KG1 (cell line): ENCODE measurements around the gene CBX4.

Experiments used
- DNase-seq: peaks from one replicate; lab custom pipeline; 2025; lab: John Stamatoyannopoulos, UW

CBX4 gene

GRCh38 chr17:79811868-79812352, 27.3 kb downstream of the CBX4 start:
- DNase-seq: no peak

DNA sequence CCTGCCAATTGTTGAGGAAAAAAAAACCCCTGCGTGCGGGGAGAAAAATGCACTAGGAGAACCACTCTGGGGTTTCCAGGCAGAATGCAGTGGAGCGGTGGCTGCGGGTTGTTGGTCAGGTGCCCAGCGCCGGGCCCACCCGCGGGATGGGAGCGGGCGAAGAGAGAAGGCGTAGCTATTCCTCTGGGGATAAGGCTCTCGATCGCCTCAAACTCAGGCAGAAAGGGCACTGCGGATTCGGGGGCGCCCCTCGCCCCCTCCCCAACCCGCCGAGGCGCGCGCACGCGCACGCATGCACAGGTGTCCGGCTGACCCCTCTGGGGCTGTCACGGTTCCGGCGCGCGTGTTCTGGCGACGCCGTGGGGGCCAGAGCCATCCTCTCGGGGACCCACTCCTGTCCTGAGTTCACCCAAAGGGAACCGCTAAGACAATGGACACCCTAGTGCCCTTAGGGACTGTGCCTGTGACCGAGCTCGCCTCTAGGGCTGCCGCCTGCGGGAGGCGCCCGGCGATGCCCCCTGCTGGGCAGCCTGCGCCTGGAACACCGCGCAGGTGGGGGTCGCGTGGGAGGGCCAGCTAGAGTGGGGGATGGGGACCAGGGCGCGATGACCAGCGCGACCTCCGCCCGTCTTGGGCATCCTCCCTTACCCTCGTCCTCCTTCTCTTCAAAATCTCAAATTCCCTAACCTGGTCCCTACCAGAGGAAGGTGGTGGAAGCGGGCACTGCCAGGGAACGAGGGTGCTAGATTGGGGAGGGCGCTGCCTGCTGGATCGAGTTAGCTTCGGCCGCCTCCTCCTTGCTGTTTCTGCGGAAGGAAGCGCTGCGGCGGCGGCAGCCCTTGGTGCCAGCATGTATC, 28.0 kb downstream of the CBX4 start:
- no peak for DNase-seq

- no peak for DNase-seq
Observed at GRCh38 chr17:79810130-79811010, 28.9 kb downstream of the CBX4 start.

- DNase-seq: no peak
Observed at GRCh38 chr17:79809530-79810129, 29.6 kb downstream of the CBX4 start.

DNA sequence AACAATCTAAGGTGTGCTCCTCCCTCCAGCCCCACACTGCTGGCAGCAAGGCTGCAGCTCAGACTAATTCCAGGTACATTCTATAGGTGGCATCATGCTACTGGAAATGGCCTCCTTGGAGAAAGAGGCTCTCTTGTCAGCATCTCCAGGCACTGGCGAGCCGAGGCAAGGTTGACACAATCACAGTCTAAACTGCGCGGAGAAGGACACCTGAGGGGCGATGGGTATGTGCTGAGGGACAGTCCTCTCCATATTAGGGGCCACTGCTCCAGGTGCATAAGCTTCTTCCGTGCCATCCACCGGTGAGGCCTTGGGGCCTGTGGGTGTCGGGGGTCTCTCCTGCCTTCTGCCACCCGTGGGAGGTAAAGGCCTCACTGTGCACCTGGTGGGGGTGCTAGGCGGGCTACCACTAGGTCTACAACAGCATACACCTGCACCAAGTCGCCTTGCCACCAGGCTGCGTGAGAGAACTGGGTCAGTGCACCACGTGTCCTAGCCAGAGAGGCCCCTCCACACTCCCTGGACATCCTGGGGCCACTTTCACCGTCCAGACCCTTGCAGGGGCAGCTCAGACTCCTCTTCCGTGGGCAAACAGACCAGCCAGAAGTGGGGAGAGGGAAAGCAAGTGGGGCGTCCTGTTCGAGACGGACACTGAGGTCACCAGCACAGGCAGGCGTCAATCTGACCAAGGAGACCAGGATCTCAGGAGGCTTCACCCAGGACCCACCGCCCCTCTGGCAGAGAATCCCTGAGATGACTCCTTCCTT, 30.3 kb downstream of the CBX4 start:
- DNase-seq: peak; percentile 35

DNA sequence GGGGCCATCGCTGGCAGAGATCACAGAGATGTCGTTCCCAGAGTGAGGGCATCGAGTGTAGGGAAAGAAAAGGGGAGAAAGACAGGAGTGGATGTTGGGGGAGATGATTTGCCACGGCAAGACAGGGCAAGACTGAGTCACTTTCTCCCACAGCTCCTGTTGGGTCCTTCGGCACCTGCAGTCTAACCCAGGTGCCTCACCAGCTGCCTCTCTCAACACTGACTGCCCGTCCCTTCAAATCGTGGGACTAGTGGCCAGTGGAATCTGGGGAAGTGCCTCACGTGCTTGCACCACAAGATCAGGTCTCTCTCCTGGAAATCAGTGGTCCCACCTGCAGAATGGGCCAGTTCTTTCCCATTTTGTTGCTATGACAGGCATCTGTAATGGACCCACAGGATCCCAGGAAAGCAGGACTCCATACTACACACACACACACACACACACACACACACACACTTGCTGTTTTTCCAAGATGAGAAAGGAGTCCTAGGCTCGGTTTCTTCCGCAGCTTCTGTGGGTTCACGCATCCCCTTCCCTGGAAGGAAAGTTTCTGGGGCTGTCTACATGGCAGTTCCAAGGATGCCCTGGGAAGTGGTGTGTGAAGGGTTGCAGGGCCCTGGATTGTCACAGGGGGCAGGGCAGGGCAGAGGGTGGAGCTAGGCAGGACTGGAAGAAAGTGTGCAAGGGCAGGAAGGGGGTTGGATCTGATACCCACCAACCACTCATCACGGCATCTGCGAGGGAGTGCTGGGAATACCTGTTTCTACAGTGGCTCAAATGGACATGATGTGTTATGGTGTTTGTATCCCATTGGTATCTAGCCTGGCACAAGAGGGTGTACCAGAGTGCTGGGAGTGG, 32.1 kb downstream of the CBX4 start:
- no peak for DNase-seq

- no peak for DNase-seq
Observed at GRCh38 chr17:79806446-79806760, 32.8 kb downstream of the CBX4 start.

DNA sequence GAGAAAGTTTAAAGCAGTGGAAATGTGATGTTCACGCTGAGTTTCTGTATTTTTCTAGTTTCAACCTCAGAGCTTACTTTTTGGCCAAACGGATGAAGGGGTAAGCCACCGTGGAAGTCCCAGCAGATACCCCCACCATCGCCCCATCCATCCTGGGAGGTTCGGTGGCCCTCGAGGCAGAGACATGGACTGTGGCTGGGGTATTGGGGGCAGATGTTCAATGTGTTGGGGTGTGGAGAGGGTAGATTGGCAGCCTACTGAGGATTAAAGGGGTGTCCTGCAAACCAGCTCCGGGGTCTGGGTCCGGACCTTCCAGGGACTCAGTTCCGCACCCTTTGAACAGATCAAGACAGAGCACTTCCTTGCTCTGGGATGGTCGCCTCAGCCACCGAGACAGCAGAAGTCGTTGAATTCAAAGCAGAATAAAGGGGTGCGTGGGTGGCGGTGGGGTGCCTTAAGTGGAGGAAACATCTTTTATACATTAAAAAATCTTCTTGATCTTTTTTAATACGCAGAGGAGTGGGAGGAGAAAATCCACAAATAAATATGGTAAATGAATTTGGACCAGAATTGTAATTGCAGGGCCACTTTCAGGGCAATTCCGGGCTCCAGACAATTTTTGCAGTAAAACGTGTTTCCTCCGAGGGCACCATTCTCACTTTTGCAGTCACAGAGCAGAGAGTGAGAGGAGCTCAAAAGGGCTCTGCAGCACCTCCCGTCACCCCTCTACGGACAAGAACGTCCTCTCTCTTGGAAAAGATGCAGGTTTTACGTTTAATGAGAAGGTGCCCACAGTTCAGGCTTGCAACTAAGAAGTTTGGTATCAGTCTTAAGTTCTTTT, 34.2 kb downstream of the CBX4 start:
- DNase-seq: no peak

DNA sequence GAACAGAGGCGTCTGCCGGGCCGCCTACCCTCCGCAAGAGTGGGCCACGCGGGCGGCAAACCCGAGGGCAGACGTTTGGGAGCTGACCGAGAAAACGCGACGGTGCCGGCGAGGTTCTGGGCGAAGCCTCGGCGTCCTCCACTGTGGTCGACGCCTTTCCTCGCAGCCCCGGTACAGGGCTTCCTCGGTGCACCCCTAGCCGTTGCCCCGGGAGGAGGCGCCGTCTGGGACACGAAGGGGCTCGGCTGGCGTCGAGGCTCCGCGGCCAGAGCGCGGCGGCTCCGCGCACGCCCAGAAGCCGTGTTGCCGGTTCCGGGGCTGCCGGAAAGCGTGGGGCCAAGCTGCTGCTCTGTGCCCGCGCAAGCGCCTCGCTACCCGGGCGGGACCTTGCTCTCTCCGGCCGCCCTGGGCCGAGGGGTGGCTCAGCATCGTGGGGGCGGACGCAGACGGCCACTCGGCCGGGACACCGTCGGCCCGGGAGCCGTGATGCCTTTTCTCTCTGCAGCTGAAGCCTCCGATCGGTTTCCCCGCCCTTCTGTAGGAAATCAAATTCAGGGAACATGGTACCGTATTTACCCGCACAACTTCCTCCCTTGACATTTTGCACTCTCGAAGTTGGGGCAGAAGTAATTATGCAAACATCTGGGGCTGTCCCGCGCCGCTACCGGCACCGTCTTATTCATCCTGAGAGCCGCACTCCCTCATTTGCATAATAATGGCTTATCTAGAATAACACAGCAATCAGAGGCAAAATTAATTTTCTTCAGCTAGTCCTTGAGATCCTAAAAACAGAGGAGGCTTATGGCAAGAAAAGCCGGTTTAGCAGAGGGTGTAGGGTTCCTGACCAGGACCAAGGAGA, 35.0 kb downstream of the CBX4 start:
- DNase-seq: no peak

- DNase-seq: no peak
Observed at GRCh38 chr17:79803421-79803996, 35.7 kb downstream of the CBX4 start.

- no peak for DNase-seq
Observed at GRCh38 chr17:79802736-79803420, 36.4 kb downstream of the CBX4 start.

DNA sequence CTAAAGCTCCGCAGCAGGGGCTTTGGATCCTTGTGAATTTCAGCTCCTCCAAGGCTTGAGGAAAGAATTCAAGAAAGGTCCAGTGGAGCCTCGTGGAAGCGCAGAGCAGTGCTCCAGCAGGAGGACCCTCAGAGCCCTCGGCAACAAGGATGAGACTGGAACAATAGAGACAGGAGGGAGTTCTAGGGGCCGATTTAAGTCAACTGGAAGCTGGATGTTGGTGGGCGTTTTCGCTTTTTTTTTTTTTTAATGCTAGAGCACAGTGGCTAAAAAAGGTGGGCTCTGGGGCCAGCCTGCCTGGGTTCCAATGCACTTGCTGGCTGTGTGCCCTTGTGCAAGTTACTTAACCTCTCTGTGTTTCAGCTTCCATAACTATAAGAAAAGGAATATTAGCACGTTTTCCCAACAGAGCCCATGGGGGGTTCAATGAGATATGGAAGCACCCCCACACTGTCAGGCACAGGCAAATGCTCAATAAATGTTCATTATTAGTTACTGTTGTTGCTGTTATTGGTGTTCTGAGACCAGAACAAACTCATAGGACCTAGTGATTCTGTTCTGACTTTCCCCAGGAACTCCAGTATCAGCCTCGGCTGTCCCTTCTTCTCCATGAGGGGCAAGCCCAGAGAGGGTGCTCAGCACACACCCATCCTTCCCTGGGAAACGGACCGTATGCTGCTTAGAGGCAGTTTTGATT, 37.1 kb downstream of the CBX4 start:
- DNase-seq: no peak

GRCh38 chr17:79801156-79802038, 37.8 kb downstream of the CBX4 start:
- DNase-seq: no peak

GRCh38 chr17:79800325-79801155, 38.7 kb downstream of the CBX4 start:
- no peak for DNase-seq

DNA sequence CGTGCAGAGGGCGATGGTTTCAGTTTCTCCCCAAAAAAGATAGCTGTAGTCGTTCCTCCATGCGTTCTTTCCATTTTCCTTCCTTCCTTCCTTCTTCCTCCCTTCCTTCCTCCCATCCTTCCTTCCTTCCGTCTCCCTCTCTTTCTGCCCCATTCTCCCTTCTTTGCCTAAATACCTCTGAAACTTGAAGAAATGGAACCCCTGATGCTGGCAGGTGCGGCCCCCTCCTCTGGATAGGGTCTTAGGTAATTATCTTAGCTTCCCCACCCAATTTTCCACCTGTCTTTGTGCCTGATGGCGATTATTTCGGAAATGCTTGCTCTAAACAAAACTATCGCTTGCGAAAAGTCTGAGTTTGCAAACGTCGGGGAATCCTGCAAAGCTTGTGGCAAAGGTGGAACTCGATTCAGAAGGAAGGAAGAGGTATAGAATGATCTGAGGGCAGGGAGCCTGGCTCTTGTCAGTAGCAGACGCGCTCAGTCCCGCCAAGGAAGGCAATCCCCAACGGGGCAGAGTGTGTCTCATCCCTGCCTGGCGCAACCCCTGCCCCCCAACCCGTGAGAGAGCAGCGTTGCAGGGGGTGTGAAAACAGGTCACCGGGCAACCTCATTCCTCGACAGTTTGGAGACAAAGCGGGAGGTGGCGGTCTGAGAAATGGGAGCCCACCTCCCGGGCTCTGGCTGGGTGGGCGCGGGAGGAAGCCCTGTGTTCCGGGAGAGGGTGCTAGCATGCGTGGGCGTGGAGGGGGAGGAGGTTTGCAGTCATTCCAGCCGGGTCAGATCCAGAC, 39.5 kb downstream of the CBX4 start:
- no peak for DNase-seq
